AG04449 (cell line): ENCODE results near the gene RASA4.
"Not testable (repeated sequence)": the region's sequence is repeated elsewhere in the genome, so short reads cannot be mapped to it uniquely, and the experiment has no call there.

Source experiments
- CTCF ChIA-PET: fragments of 350-600 bp; formaldehyde crosslinking; extraction: SDS; loops from one replicate; lab custom pipeline; 2021; ENCODE audit warnings: antibody characterized with exemption; lab: Yijun Ruan, JAX
- POLR2A ChIA-PET: fragments of 400-600, 350-600 bp; formaldehyde crosslinking; extraction: SDS; loops from one replicate; lab custom pipeline; 2020; ENCODE audit warnings: antibody characterized with exemption, inconsistent platforms; lab: Yijun Ruan, JAX
- DNase-seq: peaks from one replicate; pipeline ENCODE4 v3.0.0-alpha.2; 2010; ENCODE audit warnings: low read depth, low spot score
- H3K4me3 ChIP-seq: 2 replicates; pipeline ENCODE4 v1.5.1; 2011; ENCODE audit warnings: low read depth, mild to moderate bottlenecking, control low read depth, low read length
- TF ChIP-seq, protein P1 (sequence below): IDR thresholded peaks from one replicate; pipeline ENCODE4 v1.5.1; 2011; ENCODE audit warnings: mild to moderate bottlenecking, moderate library complexity, low read length, control low read depth, inconsistent platforms; ENCODE audit not compliant: insufficient read depth; ENCODE audit errors: missing control alignments

The RASA4 gene

DNA sequence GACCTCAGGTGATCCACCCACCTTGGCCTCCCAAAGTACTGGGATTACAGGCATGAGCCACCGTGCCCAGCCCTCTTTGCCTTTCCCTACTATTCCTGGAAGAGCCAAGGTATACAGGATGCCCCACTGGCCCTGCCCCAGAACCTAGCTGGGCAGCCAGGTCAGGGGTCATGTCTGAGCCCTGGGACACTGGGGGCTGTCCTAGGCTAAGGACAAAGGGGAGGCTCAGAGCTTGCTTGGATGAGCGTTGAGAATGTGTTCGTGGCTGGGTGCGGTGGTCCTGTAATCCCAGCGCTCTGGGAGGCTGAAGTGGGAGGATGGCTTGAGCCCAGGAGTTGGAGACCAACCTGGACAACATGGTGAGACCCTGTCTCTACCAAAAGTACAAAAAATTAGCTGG, 38.1 kb downstream of the RASA4 start:
- CTCF ChIA-PET, DNase-seq, H3K4me3 ChIP-seq, POLR2A ChIA-PET: not testable (repeated sequence)

DNA sequence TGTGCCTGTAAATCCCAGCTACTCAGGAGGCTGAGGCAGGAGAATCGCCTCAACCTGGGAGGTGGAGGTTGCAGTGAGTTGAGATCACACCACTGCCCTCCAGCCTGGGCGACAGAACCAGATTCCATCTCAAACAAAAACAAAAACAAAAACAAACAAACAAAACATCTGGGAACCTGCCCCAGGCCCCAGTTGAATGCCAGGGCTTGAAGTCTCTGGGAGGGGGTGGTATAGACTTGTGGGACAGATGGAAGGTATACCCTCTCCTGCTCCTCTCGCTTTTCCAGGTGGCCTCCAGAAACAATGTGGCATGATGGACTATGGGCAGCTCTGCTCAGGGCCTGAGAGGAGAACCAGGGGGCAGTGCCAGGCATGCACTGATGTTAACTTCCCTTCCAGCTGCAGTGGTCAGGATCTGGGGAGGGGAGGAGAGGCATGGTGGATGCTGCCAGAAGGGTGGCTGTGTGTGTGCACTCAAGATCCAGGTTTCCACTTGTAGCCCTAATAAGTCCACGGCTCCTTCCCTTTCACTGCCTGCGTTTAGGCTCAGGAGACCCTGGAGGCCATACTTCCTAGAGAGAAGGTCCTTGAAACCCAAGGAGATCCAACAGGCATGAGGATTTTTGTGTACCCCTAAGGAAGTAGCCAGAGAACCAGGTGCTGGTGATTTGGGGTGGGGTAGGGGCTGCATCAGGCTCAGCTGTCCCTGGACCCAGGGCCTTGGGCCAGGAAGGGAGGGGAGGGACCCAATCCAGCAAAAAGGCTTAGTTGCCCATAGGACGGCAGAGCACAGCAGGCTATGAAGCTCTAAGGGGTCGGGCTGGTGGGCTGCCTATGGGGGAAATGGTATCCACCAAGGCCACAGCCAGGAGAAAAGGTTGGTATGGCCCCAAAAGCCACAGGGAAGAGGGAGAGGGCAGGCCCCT, 39.0 kb downstream of the RASA4 start:
- POLR2A ChIA-PET, H3K4me3 ChIP-seq, DNase-seq, CTCF ChIA-PET: not testable (repeated sequence)

DNA sequence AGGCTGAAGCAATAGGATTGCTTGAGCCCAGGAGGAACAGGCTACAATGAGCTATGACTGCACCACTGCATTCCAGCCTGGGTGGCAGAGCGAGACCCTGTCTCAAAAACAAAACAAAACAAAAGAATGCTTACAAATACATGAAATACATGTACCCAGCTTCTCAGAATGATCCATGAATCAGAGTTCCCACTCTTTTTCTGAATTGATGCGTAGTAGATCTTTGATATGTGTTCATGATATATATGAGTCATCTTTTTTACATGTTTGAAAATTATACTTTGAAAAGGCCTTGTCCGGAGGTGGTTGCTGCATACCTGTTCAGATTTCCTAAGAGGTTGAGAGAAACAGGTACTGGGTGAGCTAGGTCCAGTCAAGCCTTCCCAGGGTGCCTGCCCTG, 40.2 kb downstream of the RASA4 start:
- CTCF ChIA-PET, DNase-seq, H3K4me3 ChIP-seq, POLR2A ChIA-PET: not testable (repeated sequence)

DNA sequence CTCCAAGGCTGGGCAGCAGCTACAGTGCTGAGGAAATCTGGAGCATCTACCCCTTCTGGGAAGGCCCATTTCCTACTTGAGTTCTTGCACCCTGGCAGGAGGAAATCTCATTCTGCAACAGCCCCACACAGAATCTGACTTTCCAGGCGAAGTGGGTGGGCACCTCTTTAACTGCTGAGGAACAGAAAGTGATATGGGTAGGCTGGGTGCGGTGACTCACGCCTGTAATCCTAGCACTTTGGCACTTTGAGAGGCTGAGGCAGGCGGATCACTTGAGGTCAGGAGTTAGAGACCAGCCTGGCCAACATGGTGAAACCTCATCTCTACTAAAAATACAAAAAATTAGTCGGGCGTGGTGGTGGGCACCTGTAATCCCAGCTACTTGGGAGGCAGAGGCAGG, 41.9 kb downstream of the RASA4 start:
- H3K4me3 ChIP-seq, POLR2A ChIA-PET, DNase-seq, CTCF ChIA-PET: not testable (repeated sequence)

DNA sequence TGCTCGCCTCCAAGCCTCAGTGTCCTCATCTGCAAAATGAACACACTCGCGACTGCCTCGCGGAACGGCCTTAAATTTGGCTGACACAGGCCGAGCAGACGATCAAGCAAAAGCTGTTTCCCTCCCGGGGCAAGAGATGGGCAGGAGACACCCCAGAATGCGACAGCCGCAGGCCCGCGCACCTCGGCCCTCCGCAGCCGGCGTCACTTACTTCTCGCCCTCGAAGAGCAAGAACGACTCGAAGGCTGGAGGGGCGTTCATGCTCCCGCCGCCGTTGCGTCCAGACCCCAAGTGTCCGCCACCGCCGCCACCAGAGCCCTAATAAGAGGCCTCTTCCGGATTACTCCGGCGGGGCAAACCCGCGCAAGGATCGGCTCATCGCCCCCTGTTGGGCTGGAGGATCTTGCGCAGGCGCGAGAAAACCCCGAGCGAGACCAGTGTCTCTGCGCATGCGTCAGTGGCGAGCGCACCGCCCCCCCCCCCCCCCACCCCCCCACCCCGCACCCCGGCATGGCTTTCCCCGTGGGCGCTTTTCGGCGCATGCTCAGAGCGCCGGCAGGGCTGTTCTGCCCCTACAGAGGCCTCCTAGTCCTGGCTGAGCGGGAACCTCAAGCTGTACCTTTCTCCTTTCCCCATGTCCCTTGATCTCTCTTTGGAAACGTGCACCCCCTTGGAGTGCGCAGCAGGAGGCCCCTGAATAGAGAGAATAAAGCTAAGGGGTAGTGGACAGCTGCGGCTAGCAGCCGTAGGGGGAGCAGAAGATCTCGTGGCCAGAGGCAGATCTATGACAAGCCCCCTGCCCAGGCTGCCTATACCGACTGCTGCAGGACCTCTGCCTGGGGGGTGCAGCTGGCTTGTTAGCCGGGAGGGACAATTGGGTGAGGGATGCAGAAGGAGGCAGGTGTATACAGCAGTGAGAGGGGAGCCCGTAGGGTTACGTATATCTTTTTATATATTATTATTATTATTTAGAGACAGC, 44.0 kb downstream of the RASA4 start, which contains the start of gene POLR2J3:
Gene POLR2J3, minus strand, starts transcription at position 323 of the 979 bp plus-strand sequence. Its CDS starts 62 bp downstream, at position 261.
- CTCF ChIA-PET, POLR2A ChIA-PET: not testable (repeated sequence)
- peak; percentile 45 for DNase-seq
- peak within 1 kb of the TSS; percentile 64 for H3K4me3 ChIP-seq
- TF ChIP-seq, protein P1, sequence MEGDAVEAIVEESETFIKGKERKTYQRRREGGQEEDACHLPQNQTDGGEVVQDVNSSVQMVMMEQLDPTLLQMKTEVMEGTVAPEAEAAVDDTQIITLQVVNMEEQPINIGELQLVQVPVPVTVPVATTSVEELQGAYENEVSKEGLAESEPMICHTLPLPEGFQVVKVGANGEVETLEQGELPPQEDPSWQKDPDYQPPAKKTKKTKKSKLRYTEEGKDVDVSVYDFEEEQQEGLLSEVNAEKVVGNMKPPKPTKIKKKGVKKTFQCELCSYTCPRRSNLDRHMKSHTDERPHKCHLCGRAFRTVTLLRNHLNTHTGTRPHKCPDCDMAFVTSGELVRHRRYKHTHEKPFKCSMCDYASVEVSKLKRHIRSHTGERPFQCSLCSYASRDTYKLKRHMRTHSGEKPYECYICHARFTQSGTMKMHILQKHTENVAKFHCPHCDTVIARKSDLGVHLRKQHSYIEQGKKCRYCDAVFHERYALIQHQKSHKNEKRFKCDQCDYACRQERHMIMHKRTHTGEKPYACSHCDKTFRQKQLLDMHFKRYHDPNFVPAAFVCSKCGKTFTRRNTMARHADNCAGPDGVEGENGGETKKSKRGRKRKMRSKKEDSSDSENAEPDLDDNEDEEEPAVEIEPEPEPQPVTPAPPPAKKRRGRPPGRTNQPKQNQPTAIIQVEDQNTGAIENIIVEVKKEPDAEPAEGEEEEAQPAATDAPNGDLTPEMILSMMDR = peak; percentile 46

DNA sequence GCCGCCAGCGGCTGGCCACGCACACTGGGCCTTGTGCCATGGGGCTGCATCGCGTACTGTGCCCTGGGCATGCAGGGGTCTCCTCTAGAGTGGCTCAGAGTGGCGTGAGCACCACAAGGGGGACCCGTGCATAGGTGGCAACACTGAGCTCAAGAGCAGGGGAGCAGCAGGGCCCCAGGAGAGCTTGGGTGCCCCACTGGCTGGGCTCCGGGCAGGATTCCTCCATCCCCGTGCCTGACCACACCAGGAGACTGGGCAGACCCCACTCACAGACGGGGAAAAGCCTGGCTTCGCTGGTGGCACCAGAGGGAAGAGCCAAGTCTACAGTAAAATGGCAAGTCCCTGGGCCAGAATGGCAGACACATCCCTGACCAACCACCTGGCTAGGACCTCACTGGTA, 47.9 kb downstream of the RASA4 start:
- DNase-seq, POLR2A ChIA-PET, CTCF ChIA-PET, H3K4me3 ChIP-seq: not testable (repeated sequence)

DNA sequence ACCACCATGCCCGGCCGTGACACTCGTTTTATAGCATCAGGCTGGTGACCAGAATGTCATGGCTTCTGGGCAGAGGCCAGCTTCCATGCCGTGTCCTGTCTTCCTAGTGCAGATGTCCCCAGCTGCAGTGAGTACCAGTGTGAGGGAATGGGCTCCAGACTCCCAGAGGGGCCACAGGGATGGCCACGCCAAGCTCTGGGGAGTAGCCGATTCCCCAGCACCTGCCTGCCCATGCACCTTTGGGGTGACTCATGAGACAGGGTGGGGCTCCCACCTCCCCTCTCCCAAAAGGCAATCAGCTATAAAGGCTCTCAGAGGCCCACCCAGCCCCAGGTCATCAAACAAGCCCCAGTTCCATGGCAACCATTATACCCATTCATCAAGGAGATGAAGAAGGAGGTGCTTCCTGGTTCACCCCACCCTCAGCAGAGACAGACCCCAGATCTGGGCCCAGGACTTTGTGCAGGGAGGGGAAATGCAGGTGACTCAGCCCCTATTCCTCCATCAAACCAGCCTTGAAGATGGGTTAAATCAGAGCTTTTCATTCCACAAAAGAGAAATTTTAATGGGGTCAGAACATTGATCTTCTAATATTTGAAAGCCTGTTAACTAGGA, 65.6 kb downstream of the RASA4 start, which contains the start of gene SPDYE2:
Gene SPDYE2, plus strand, starts transcription at position 419 of the 615 bp plus-strand sequence. CDS start 2,030 bp downstream, outside the sequence.
- H3K4me3 ChIP-seq, DNase-seq, POLR2A ChIA-PET, CTCF ChIA-PET: not testable (repeated sequence)

DNA sequence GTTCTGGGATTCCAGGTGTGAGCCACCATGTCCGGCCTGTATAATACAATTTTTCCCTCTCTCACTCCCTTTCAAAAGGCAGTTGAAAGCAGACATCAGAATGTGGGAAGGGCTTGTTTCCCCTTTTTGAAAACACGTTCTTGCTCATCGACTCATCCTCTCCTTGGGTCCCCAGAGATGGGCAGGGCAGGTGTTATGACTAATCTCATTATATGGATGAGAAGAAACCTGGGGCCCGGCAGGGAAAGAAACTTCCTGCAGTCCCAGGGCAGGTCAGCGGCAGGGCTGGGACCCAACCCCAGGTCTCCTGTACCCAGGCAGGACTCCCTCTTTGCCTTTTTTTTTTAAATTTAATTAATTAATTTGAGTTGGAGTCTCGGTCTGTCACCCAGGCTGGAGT, 70.2 kb downstream of the RASA4 start:
- DNase-seq, H3K4me3 ChIP-seq, POLR2A ChIA-PET, CTCF ChIA-PET: not testable (repeated sequence)

DNA sequence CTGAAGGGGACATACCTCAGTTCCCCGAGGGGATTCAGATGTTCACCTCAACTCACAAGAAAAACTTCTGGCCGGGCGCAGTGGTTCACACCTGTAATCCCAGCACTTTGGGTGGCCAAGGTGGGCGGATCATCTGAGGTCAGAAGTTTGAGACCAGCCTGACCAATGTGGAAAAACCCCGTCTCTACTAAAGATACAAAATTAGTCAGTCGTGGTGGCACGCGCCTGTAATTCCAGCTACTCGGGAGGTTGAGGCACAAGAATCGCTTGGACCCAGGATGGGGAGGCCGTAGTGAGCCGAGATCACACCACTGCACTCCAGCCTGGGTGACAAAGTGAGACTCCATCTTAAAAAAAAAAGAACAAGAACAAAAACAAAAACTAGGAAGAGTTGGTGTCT, 71.3 kb downstream of the RASA4 start:
- DNase-seq, H3K4me3 ChIP-seq, CTCF ChIA-PET, POLR2A ChIA-PET: not testable (repeated sequence)

DNA sequence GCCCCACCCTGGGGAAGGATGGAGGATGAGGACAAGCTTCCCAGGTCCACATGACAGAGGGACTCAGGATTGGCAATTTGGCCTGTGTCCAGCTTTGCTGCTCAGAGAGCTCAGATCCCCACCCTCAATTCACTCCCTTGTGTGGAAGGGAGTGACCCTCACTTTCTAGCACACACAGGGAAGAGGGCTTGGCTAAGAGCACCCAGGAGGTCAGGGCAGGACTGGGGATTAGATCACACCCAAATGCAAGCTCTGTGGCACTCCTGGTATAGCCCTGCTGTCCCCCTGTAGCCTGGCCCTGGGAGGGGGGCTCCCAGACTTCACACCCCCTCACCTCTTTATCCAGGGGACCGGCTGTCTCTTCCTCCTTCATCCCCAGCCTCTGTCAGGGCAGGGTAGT, 72.2 kb downstream of the RASA4 start:
- H3K4me3 ChIP-seq, CTCF ChIA-PET, DNase-seq, POLR2A ChIA-PET: not testable (repeated sequence)

DNA sequence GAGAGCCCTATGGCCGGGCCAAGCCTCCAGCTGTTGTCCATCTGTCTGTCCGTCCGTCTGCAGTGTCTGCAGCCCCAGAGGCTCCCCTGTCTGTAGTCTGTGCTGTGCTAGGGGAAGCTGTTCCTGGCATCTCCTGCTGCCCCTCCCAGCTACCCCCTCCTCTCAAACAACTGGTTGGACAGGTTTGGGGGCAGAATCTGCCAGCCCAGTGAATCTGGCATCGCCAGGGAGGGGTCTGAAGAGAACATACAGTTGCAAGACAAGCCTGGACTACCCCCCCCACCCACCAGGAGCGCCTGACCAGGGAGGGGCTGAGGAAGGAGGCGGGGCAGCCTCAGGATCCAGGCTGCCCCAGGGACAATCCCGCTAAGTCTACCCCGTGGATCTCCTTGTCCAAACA, 73.0 kb downstream of the RASA4 start, which contains the start of gene UPK3BL2:
Gene UPK3BL2, minus strand, starts transcription at position 101 of the 400 bp plus-strand sequence. Its CDS starts 60 bp downstream, at position 41.
- CTCF ChIA-PET, DNase-seq, H3K4me3 ChIP-seq, POLR2A ChIA-PET: not testable (repeated sequence)

DNA sequence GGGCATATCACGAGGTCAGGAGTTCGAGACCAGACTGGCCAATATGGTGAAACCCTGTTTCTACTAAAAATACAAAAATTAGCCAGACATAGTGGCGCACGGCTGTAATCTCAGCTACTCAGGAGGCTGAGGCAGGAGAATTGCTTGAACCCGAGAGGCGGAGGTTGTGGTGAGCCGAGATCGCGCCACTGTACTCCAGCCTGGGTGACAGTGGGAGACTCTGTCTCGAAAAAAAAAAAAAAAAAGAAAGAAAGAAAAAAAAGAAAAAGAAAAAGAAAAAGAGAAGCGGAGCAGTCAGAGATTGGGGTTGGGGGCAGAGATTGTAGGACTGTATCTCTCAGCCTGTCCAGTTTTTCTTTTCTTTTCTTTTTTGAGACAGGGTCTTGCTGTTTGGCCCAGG, 73.8 kb downstream of the RASA4 start:
- CTCF ChIA-PET, H3K4me3 ChIP-seq, DNase-seq, POLR2A ChIA-PET: not testable (repeated sequence)

DNA sequence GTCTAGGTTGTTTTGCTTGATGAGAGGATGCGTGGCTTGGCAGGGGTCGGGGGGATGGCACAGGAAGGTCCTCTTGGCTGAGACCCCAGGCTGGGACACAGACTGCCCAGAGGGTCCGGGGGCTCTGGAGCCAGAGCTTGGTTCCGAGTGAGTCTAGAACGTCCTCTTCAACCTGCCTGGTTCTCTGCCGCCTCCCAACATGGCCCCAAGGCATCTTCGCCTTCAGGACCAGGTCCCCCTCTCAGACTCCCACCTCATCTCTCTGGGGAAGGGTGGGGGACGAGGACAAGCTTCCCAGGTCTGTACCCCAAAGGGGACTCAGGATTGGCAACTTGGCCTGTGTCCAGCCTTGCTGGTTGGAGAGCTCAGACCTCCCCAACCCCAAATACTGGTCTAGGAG, 74.5 kb downstream of the RASA4 start:
- CTCF ChIA-PET = not testable (repeated sequence)

DNA sequence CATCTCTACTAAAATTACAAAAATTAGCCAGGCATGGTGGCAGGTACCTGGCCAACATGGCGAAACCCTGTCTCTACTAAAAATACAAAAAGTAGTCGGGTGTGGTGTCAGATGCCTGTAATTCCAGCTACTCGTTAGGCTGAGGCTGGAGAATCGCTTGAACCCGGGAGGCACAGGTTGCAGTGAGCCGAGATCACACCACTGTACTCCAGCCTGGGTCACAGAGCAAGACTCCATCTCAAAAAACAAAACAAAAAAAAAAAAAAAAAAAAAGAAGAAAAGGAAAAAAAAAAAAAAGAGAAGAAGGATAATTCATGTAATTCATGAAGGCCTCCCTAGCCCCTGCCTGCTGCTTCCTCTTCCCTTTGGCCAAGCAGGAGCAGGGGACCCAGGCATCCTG, 76.0 kb downstream of the RASA4 start:
- POLR2A ChIA-PET, H3K4me3 ChIP-seq, CTCF ChIA-PET, DNase-seq: not testable (repeated sequence)

More for the DNA sequence above, 74.5 kb downstream of the RASA4 start:
- POLR2A ChIA-PET, H3K4me3 ChIP-seq, DNase-seq: not testable (repeated sequence)
